HG03442 (cell line): ENCODE data around the gene CST4.
"Not testable (repeated sequence)": the region's sequence is repeated elsewhere in the genome, so short reads cannot be mapped to it uniquely, and the experiment has no call there.

ENCODE experiments used
- ATAC-seq: cut with Tn5 transposase; IDR thresholded peaks from one replicate; pipeline ENCODE4 v1.9.1; 2021; ENCODE audit warnings: mild to moderate bottlenecking, moderate library complexity; ENCODE audit not compliant: unreplicated experiment

Gene CST4

GRCh38 chr20:23688684-23689398 is at the start of gene CST4:
CST4 (minus strand) TSS chr20:23689038; CDS start chr20:23688969, 69 bp downstream.
- ATAC-seq = not testable (repeated sequence)

- ATAC-seq = not testable (repeated sequence)
Observed at GRCh38 chr20:23735391-23735790, 46.6 kb upstream of the CST4 start.

- not testable (repeated sequence) for ATAC-seq
Observed at GRCh38 chr20:23734949-23735348, 46.1 kb upstream of the CST4 start.

DNA sequence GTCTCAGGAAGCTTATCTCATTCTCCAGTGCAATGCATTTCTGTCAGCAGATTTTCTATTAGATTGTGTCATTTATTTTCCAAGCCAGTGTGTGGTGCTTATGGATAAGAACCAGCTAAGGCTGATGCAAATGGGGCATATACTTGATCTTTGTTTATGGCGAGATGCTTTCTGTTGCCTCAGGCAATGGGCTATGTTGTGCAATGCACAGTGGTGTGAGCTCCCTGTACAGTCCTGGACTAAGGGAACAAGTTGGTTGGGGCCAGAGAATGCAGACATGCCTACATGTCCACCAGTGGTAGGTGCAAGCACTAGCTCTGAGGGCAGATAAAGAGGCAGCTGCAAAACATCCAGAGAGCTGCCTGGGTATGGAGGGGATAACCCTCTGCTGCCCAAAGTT is 45.6 kb upstream of the CST4 start:
- ATAC-seq = not testable (repeated sequence)

DNA sequence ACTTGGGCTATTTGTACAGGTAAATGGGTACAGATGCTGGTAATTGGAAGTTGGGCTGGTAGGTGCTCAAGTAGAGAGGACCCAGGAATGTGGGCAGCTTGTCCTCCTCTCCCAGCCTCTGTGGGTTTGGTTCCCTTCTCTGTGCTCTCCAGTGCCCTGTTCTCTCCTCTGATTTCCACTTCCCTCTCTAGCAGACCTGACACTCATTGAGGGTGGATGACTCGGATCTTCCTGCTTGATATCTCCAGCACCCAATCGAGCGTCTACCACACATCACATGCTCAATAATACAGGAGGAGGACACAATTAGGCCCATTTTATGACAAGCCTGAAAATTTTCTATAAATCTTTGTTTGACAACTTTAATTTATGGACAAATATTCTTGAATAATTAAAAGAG is 38.2 kb upstream of the CST4 start:
- no peak for ATAC-seq

GRCh38 chr20:23725102-23725501 is 36.3 kb upstream of the CST4 start:
- ATAC-seq = no peak

DNA sequence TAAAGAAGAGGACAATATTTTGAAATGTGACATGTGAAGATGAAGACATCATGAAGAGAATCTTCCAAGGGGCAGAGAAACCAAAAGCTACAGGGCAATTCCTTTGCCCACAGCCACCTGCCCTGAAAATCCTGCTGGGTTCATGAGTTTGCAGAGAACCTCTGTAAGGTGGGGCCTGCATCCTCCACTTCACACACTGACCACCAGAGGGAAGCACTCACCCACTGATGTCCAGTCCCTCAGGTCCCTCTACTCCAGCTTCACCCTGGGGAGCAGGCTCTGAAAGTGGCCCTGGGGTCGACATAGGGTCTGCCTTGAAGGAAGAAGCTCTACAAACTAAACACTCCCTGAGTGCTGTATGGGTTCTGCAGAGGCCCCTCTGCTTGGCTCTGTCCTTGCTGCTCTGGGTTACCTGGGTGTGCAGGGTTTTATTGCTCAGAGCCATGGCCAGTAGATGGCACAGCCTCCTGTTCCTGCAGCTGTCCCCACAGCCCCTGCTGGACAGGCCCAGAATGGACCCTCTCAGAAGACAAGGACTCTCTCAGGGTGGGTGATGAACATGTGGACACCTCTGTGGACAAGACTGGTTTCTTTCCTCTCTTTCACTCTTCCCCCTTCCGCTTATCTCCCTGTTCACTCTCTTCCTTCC is 34.9 kb upstream of the CST4 start:
- peak; percentile 76 for ATAC-seq

- not testable (repeated sequence) for ATAC-seq
Observed at GRCh38 chr20:23722851-23723250, 34.0 kb upstream of the CST4 start.

- no peak for ATAC-seq
Observed at GRCh38 chr20:23721962-23722361, 33.1 kb upstream of the CST4 start.

DNA sequence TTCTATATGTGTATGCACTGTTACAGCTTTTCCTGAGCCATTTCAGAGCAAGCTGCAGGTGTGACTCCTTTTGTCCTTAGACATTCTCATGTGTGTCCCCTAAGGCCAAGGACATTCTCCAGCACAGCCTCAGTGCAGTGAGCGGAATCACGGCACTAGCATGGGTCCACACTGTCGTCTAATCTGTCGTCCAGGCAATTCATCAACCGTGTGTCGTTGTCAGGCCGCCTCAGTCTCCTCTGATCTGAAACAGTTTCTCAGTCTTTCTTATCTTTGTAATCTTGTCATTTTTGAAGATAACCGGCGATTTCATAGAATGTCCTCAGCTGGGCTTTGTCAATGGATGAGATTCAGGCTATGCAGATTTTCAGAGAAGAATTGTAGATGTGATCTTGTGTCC is 30.5 kb upstream of the CST4 start:
- ATAC-seq = not testable (repeated sequence)

DNA sequence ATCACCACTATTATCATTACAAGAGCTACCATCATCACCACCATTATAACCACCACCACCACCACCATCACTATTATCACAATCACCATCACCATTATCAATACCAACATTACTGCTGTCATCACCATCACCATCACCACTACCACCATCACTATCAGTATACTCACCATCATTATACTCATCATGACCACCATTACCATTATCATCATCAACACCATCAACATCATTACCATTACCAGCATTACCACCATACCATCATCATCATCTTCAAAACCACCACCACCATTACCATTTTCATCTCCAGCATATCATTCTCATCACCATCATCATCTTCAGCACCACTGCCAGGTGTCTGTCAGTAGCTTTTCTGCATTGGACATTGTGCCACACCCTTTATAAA is 22.9 kb upstream of the CST4 start:
- not testable (repeated sequence) for ATAC-seq

DNA sequence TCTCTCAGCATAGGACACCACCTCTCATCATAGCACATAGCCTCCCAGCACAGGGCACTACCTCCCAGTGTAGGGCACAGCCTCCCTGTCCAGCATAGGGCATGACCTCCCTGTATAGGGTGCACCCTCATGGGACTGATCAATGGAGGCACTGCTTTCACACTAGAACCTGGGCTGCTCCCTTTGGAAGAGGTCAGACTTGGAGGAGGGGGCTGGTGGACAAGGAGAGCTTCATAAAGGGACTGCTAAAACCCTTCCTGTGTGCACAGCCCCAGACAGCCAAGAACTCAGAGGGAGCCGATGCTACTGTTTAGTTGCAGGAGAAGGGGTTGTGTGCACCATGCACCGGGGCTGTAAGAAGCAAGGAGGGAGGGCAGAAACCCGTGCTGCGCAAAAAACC is 21.9 kb upstream of the CST4 start:
- ATAC-seq = no peak

- no peak for ATAC-seq
Observed at GRCh38 chr20:23705895-23706294, 17.1 kb upstream of the CST4 start.

- no peak for ATAC-seq
Observed at GRCh38 chr20:23702021-23702420, 13.2 kb upstream of the CST4 start.

DNA sequence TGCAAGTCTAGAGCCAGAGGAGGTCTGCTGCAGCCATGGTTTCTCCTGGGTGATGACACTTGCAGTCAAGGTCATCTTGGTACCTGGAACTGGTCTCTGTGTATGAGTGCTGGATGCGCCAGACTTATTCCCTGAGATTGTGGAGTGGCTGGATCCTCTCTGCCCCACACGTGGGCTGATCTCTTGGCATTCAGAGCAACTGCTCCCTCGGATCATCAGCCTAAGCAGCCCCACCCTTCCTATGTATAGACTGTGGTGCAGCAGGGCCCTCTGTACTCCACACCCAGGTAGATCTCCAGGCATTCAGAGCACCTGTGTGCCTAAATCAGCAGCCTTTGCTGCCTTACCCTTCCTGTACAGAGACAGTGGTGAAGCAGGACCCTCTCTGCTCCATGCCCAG is 12.1 kb upstream of the CST4 start:
- no peak for ATAC-seq

DNA sequence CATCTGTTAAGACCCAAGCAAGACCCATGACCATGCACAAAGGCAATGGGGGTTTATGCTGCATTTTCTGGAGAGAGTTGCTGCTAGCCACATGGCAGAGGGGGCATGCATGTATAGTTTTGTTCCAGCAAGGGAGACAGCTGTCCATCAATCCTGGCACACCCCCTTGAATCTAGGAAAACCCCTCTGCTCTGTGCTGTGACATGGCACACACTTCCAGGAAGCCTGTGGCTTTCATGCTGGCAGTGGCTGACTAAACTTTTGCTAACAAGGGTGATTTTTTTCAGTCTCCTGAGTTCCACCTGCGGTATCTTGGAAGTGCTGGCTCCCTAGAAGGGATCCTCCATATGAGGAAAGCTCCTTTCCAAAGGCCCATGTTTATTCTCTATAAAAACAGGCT is 9.1 kb upstream of the CST4 start:
- ATAC-seq = no peak

- ATAC-seq = not testable (repeated sequence)
Observed at GRCh38 chr20:23695068-23695395, 6.2 kb upstream of the CST4 start.

GRCh38 chr20:23694178-23695067 is 5.6 kb upstream of the CST4 start:
- ATAC-seq = not testable (repeated sequence)

DNA sequence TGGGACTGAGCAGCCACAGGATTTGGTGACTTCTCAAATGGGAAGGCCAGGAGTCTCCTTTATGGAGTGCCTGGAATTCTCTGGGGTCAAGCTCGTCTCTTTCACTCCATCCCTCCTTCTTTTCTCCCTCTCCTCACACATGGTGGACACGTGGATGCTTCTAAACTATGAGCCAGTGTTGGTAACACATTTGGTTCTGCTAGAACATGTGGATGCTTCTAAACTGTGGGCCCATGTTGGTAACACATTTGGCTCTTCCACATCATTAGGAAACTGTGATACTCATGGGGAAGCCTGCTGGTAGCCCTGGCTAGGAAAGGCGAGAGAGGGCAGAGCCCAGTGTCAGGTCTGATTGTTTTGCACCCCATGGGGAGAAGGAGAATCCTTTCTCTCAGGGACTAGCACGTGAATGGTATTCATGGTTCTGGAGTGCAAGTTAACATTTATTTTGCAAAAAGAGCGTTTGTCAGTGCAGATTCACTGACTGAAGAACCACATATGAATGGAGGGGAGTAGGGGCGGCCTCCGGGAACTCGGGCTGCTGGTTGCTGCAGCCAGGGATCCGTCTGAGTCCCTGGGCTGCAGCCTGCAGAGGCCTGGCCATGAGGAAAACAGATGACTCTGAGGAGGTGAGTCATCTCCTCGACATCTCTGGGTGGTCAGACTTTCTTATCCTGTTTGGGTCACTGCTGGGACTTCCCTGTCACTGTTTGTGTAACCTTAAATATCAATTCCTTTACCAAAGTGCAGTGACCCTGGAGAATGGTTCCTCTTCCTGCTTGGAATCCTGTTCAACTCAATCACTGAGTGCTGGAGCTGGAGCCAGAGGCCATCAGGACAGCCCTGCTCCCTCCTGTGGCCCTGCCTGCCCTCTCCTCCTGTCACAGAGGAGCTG is 4.1 kb upstream of the CST4 start:
- ATAC-seq = not testable (repeated sequence)

DNA sequence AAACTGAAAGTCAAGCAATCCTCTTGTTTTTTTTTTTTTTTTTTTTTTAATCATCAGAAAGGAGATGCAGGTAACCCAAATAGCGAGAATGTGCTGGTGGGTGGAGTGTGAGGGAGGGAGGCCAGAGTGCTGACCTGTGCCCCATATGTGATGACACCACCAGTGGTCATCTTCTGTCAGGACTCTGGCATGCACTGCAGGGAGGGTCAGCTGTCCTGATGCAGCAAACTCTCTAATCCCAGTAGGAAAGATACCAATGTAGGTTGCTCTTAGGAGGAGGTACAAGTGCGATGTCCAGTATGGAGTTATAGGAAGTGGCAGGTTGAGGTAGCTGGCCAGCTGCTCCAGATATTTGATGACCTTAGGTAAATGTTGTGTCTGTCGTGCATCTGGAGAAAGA is 2.8 kb upstream of the CST4 start:
- no peak for ATAC-seq

GRCh38 chr20:23690581-23690980 is 1.7 kb upstream of the CST4 start:
- no peak for ATAC-seq
